Fibroblast of skin of right quadriceps (primary cell): ENCODE measurements around the gene TP53TG3D.
"Not testable (repeated sequence)": the region's sequence is repeated elsewhere in the genome, so short reads cannot be mapped to it uniquely, and the experiment has no call there.

Source experiments
- DNase-seq: peaks from one replicate; pipeline ENCODE4 v3.0.0-alpha.2; 2013

TP53TG3D gene

GRCh38 chr16:32252986-32253385 lies at the start of gene TP53TG3D:
TSS of gene TP53TG3D (plus strand) at chr16:32253286. CDS start at chr16:32253354, 68 bp downstream.
- DNase-seq = not testable (repeated sequence)

GRCh38 chr16:32253507-32253906 lies 421 bp downstream of the TP53TG3D start:
- not testable (repeated sequence) for DNase-seq

GRCh38 chr16:32261526-32261925 lies 8.4 kb downstream of the TP53TG3D start:
- DNase-seq = not testable (repeated sequence)

GRCh38 chr16:32263552-32263951 lies 10.5 kb downstream of the TP53TG3D start:
- DNase-seq = not testable (repeated sequence)

- not testable (repeated sequence) for DNase-seq
Measured at GRCh38 chr16:32281910-32282309, 28.8 kb downstream of the TP53TG3D start.

- not testable (repeated sequence) for DNase-seq
Measured at GRCh38 chr16:32283024-32283423, 29.9 kb downstream of the TP53TG3D start.

GRCh38 chr16:32283917-32284495 lies 30.9 kb downstream of the TP53TG3D start:
- DNase-seq = not testable (repeated sequence)

- DNase-seq = not testable (repeated sequence)
Measured at GRCh38 chr16:32284800-32285796, 32.0 kb downstream of the TP53TG3D start.

GRCh38 chr16:32286193-32286592 lies 33.1 kb downstream of the TP53TG3D start:
- DNase-seq = not testable (repeated sequence)

GRCh38 chr16:32287743-32288142 lies 34.7 kb downstream of the TP53TG3D start:
- not testable (repeated sequence) for DNase-seq

- DNase-seq = not testable (repeated sequence)
Measured at GRCh38 chr16:32289197-32289596, 36.1 kb downstream of the TP53TG3D start.

GRCh38 chr16:32302776-32303175 lies 49.7 kb downstream of the TP53TG3D start:
- DNase-seq = not testable (repeated sequence)
